Measurements from ENCODE around the gene TOR3A.
"Not testable (repeated sequence)": the region's sequence is repeated elsewhere in the genome, so short reads cannot be mapped to it uniquely, and the experiment has no call there.

TOR3A gene

GRCh38 chr1:179081687-179082332 lies at the start of gene TOR3A:
Gene TOR3A, plus strand, starts transcription at chr1:179082070. Its CDS starts 59 bp downstream, at chr1:179082129.
- peak; percentile 78 for DNase-seq

GRCh38 chr1:179034720-179035119 lies 47.1 kb upstream of the TOR3A start:
- DNase-seq, result no peak

GRCh38 chr1:179036844-179037465 lies 44.9 kb upstream of the TOR3A start:
- no peak for DNase-seq

GRCh38 chr1:179038528-179039281 lies 43.2 kb upstream of the TOR3A start:
- DNase-seq, result no peak

- DNase-seq, result not testable (repeated sequence)
These were observed 42.2 kb upstream of the TOR3A start for GRCh38 chr1:179039502-179040174.

- DNase-seq, result not testable (repeated sequence)
These were observed 41.7 kb upstream of the TOR3A start for GRCh38 chr1:179040175-179040551.

- DNase-seq, result no peak
These were observed 39.8 kb upstream of the TOR3A start for GRCh38 chr1:179042087-179042486.

GRCh38 chr1:179042700-179043099 lies 39.2 kb upstream of the TOR3A start:
- no peak for DNase-seq

GRCh38 chr1:179043266-179043665 lies 38.6 kb upstream of the TOR3A start:
- no peak for DNase-seq

GRCh38 chr1:179043907-179044306 lies 38.0 kb upstream of the TOR3A start:
- DNase-seq, result no peak

- DNase-seq, result no peak
These were observed 34.8 kb upstream of the TOR3A start for GRCh38 chr1:179046808-179047635.

- DNase-seq, result no peak
These were observed 34.3 kb upstream of the TOR3A start for GRCh38 chr1:179047636-179047997.

- DNase-seq, result no peak
These were observed 33.3 kb upstream of the TOR3A start for GRCh38 chr1:179048339-179049124.

- no peak for DNase-seq
These were observed 29.1 kb upstream of the TOR3A start for GRCh38 chr1:179052776-179053175.

GRCh38 chr1:179053486-179053885 lies 28.4 kb upstream of the TOR3A start:
- no peak for DNase-seq

GRCh38 chr1:179055937-179056336 lies 25.9 kb upstream of the TOR3A start:
- no peak for DNase-seq

GRCh38 chr1:179058487-179059483 lies 23.1 kb upstream of the TOR3A start:
- no peak for DNase-seq

- no peak for DNase-seq
These were observed 20.2 kb upstream of the TOR3A start for GRCh38 chr1:179061360-179062282.

GRCh38 chr1:179066471-179066870 lies 15.4 kb upstream of the TOR3A start:
- DNase-seq, result no peak
